Retinal pigment epithelial cell (primary cell): Measurements from ENCODE around the gene ACSM2B.
"Not testable (repeated sequence)": the region's sequence is repeated elsewhere in the genome, so short reads cannot be mapped to it uniquely, and the experiment has no call there.

Experiments
- DNase-seq: peaks from one replicate; pipeline ENCODE4 v3.0.0-alpha.2; 2010; ENCODE audit warnings: low read depth
- H3K4me3 ChIP-seq: 2 replicates; pipeline ENCODE4 v1.5.1; 2011; ENCODE audit warnings: mild to moderate bottlenecking, low read length, control low read depth, moderate library complexity
- CTCF ChIP-seq: conservative IDR thresholded peaks from 2 replicates; pipeline ENCODE4 v1.5.1; 2011; ENCODE audit warnings: low read depth, low read length, control low read depth, inconsistent platforms

Gene ACSM2B

DNA sequence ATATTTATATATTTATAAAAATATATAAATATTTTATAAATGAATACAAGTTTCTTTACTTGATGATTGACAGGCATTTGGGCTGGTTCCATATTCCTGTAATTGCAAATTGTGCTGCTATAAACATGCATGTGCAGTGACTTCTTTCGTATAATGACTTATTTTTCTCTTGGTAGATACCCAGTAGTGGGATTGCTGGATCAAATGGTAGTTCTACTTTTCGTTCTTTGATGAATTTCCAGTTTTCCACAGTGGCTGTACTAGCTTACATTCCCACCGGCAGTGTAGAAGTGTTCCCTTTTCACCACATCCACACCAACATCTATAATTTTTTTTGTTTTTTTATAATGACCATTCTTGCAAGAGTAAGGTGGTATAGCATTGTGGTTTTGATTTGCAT is 7.8 kb downstream of the ACSM2B start:
- H3K4me3 ChIP-seq: no peak overlapping the region
- DNase-seq: no peak
- TF ChIP-seq CTCF: no peak

- no peak for DNase-seq
These were observed 9.3 kb downstream of the ACSM2B start for GRCh38 chr16:20566864-20567263.

DNA sequence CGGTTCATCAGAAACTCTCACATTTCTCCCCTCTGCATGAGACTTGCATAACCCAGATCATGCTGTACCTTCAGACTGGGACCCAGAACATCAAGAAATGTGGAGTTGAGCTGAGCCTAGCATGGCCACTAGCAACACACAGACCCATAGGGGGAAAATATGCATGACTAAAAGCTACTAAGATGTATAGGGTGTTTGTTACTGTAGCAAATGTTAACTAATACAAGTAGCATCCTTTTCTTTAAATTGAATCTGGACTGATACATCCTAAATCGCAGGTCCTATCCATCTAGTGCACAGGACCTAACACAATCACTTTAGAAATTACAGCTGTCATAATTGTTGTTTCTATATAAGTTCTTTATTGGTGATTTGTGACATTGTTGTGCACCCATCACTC is 10.8 kb downstream of the ACSM2B start:
- H3K4me3 ChIP-seq, DNase-seq: not testable (repeated sequence)

More at GRCh38 chr16:20566864-20567263, 9.3 kb downstream of the ACSM2B start:
- no peak overlapping the region for H3K4me3 ChIP-seq
- TF ChIP-seq CTCF: no peak

DNA sequence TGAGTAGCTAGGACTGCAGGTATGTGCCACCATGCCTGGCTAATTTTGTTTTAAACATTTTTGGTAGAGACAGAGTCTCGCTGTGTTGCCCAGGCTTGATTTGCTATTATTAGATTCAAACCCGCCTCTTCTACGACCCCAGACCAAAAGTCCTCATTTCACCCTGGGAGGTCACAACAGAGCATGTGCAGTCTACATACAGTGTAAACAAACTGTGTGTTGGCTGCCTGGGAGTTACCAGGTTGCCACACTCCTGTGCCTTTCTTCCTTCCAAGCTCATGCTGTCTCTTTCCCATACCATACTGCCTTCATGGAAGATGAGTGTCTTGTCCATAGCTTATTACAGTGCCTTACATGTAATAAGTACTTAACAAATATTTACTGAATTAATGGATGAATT is 11.9 kb downstream of the ACSM2B start:
- DNase-seq, H3K4me3 ChIP-seq: not testable (repeated sequence)

DNA sequence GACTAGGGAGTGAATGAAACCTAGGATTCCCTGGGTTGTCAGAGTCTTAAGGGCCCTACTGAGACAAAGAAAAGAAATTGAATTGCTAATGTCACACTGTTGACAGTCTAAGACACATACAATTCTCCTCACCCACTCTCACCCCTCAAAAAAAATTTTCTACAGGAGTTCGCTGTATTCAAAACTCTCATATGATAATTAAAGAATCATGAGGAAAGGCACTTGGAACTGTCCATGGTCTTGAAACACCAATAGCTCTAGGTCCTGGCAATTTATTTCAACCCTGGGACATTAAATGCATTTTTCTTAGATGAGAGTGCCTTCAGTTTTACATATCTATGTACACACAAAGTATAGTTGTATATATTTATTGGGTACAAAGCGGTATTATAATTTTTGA is 20.5 kb downstream of the ACSM2B start:
- not testable (repeated sequence) for H3K4me3 ChIP-seq, DNase-seq

DNA sequence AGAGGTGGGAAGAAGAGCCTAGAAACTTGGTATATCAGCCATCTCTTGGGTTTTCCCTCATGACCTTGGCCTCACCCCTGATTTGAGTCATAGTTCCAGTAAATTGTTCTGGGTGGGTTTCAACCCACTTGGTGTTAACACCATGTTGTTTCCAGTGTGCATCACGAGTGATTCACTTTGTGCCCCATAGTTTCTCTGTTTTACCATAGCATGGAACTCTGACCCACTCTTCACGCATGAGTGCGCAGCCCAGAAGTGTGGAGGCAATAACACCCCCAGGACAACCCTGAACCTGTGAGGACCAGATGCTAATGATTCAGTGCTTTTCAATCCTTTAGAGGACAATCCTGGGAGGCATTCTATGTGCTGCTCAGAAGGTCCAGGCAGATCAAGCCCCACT is 21.5 kb downstream of the ACSM2B start:
- not testable (repeated sequence) for DNase-seq, H3K4me3 ChIP-seq

GRCh38 chr16:20553493-20553892 is 22.7 kb downstream of the ACSM2B start:
- not testable (repeated sequence) for DNase-seq, H3K4me3 ChIP-seq

GRCh38 chr16:20546951-20547350 is 29.2 kb downstream of the ACSM2B start:
- not testable (repeated sequence) for DNase-seq, H3K4me3 ChIP-seq

GRCh38 chr16:20546278-20546853 is 29.8 kb downstream of the ACSM2B start:
- not testable (repeated sequence) for H3K4me3 ChIP-seq, DNase-seq

- not testable (repeated sequence) for H3K4me3 ChIP-seq
These were observed 35.4 kb downstream of the ACSM2B start for GRCh38 chr16:20540603-20541316.

GRCh38 chr16:20538687-20539086 is 37.5 kb downstream of the ACSM2B start:
- no peak for TF ChIP-seq CTCF
- DNase-seq: no peak
- no peak overlapping the region for H3K4me3 ChIP-seq

More at GRCh38 chr16:20540603-20541316, 35.4 kb downstream of the ACSM2B start:
- DNase-seq: not testable (repeated sequence)
